Panc1 (cell line): ENCODE results near the gene ZNF235. TPM values are rescaled to one million over a fixed set of nuclear protein-coding genes. Genes with fewer than 3 reads are reported as not detected.

Experiments
- ATAC-seq: fragments of 200-7000 bp; cut with Tn5 transposase; 2 replicates; pipeline ENCODE4 v1.9.1; 2020; ENCODE audit warnings: mild to moderate bottlenecking, moderate library complexity
- Bru-seq: library from RNA; stranded (reverse); fragments of 400-500 nt; gene quantifications from one replicate; lab custom pipeline; 2021; lab: Mats Ljungman, UMichigan
- BruChase-seq, 2 experiments: library from RNA; stranded (reverse); fragments of 400-500 nt; gene quantifications; one replicate each; lab custom pipeline; 2021; lab: Mats Ljungman, UMichigan
- BruUV-seq: library from RNA; stranded (reverse); fragments of 400-500 nt; replicated peaks from 2 replicates; lab custom pipeline; 2021; lab: Mats Ljungman, UMichigan
- CTCF ChIA-PET: fragments of 300-600 bp; sonication (Branson Sonifier 250); formaldehyde crosslinking; loops from one replicate; lab custom pipeline; 2022; ENCODE audit warnings: antibody characterized with exemption; lab: Charles Lee
- POLR2A ChIA-PET: fragments of 300-600 bp; sonication (Branson Sonifier 250); formaldehyde crosslinking; loops from one replicate; lab custom pipeline; 2022; ENCODE audit warnings: antibody characterized with exemption; lab: Charles Lee
- DNase-seq: peaks from one replicate; pipeline ENCODE4 v3.0.0-alpha.2; 2010; ENCODE audit warnings: low read depth, low spot score
- H3K27ac ChIP-seq: 2 replicates; pipeline ENCODE4 v1.5.1; 2011; ENCODE audit warnings: mild to moderate bottlenecking, low read length, inconsistent platforms
- H3K27me3 ChIP-seq: fragments of 200-500 bp; sonication (Bioruptor generic); 2 replicates; pipeline ENCODE4 v1.6.0; 2014; ENCODE audit warnings: low read length, inconsistent platforms; ENCODE audit not compliant: control insufficient read depth, insufficient read depth
- H3K36me3 ChIP-seq: fragments of 200-500 bp; sonication (Bioruptor generic); 2 replicates; pipeline ENCODE4 v1.5.1; 2014; ENCODE audit warnings: inconsistent platforms, mild to moderate bottlenecking, low read length, moderate library complexity; ENCODE audit not compliant: control insufficient read depth, insufficient read depth
- H3K4me1 ChIP-seq: 2 replicates; pipeline ENCODE4 v1.5.1; 2011; ENCODE audit warnings: inconsistent platforms, mild to moderate bottlenecking, low read length, moderate library complexity; ENCODE audit not compliant: control insufficient read depth, insufficient read depth
- H3K4me3 ChIP-seq, 2 experiments: 2 replicates each; pipeline ENCODE4 v1.5.1; 2011 to 2012; ENCODE audit warnings: low read depth in 2 of 2, low read length in 2 of 2, mild to moderate bottlenecking in 2 of 2, inconsistent platforms in 1 of 2, moderate library complexity in 1 of 2
- H3K9me3 ChIP-seq: fragments of 200-500 bp; sonication (Bioruptor generic); 2 replicates; pipeline ENCODE4 v1.5.1; 2014; ENCODE audit warnings: low read depth, mild to moderate bottlenecking, inconsistent platforms, low read length, moderate library complexity; ENCODE audit not compliant: control insufficient read depth, insufficient read depth
- POLR2AphosphoS5 ChIP-seq: IDR thresholded peaks from 2 replicates; pipeline ENCODE4 v1.6.1; 2012; ENCODE audit warnings: mild to moderate bottlenecking, low read depth, low read length, moderate library complexity
- REST ChIP-seq, 2 experiments: IDR thresholded peaks; 2 replicates each; pipeline ENCODE4 v1.6.1; 2011 to 2012; ENCODE audit warnings: low read depth in 2 of 2, control low read depth in 1 of 2, low read length in 1 of 2, mild to moderate bottlenecking in 1 of 2, moderate library complexity in 1 of 2; ENCODE audit not compliant: insufficient read depth in 1 of 2
- SIN3A ChIP-seq: IDR thresholded peaks from 2 replicates; pipeline ENCODE4 v1.6.1; 2012; ENCODE audit warnings: low read depth, mild to moderate bottlenecking, low read length, moderate library complexity, borderline replicate concordance; ENCODE audit not compliant: insufficient read depth
- TCF7L2 ChIP-seq: IDR thresholded peaks from 2 replicates; pipeline ENCODE4 v1.6.1; 2011; ENCODE audit warnings: mild to moderate bottlenecking, low read depth, low read length, inconsistent platforms
- in situ Hi-C: cut with HindIII; loops from 2 replicates; pipeline ENCODE4 v1.10.0; 2016; ENCODE audit warnings: low sequenced_read_pairs, low pct_unique_long_range_greater_than_20kb
- intact Hi-C: fragments of 100-400 bp; cut with micrococcal nuclease; formaldehyde crosslinking; loops from one replicate; pipeline ENCODE4 v1.10.0; 2022; ENCODE audit not compliant: unreplicated experiment
- long read RNA-seq: library from polyadenylated mRNA; unstranded; transcript quantifications from one replicate; pipeline ENCODE4 v2.0.0, GENCODE V29; 2021; ENCODE audit not compliant: unreplicated experiment
- polyA plus RNA-seq: library from polyadenylated mRNA; unstranded; fragments of >200 nt; gene quantifications from one replicate; pipeline ENCODE4 v1.2.1, GENCODE V29; 2012; ENCODE audit warnings: missing spikeins; ENCODE audit not compliant: insufficient read length
- total RNA-seq: library from RNA; stranded (reverse); gene quantifications from one replicate; pipeline ENCODE4 v1.2.1, GENCODE V29; 2021; ENCODE audit not compliant: unreplicated experiment
- TF ChIP-seq, protein P1 (sequence below): fragments of 450-650 bp; IDR thresholded peaks from 2 replicates; pipeline ENCODE4 v1.5.1; 2017; ENCODE audit warnings: mild to moderate bottlenecking

The ZNF235 gene
- total RNA-seq = 5.1 TPM
- 2.8 TPM for polyA plus RNA-seq
- percentile 56 among the genes with signal in this experiment for Bru-seq, nascent RNA
- BruChase-seq, experiment 1, labeled RNA remaining after a 2-hour chase = percentile 70 among the genes with signal in this experiment
- BruChase-seq, experiment 2, labeled RNA remaining after a 6-hour chase = percentile 61 among the genes with signal in this experiment
- long read RNA-seq, partial matches to known transcripts = 0 of 10 reads
- long read RNA-seq, other reads (novel, unspliced or antisense) = 6 of 10 reads

GRCh38 chr19:44304659-44305193, at the start of gene ZNF235:
Gene ZNF235, minus strand, starts transcription at chr19:44305025. Its CDS starts 1,621 bp downstream, at chr19:44303404.
- CTCF ChIA-PET = interaction anchor here (0.6 kb wide), 1 partner anchor 1562 kb away, joined by 3 read pairs; no protein-coding TSS in a partner anchor
- in situ Hi-C loops = no loop called here

DNA sequence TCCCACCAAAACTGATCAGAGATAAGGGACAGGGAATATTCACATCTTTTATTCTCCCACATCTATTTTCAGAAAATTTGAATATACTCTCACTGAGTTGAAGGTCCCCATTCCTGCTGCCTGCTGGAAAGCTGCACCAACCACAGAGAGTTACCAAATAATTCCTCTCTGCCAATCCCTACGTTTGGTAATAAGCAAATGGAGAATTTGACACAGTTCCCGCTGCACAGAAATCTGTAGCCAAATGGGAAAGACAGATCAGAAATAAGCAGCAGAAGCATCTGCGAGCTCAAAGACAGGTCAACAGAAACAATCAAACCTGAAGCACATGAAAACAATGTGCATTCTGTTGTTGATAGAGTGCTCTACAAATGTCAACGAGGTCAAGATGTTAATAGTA, 41.7 kb upstream of the ZNF235 start:
- no peak for DNase-seq
- ChIA-PET CTCF (no interaction called here), POLR2A (no interaction called here)
- in situ Hi-C loops (no loop called here), intact Hi-C loops (no loop called here)
- H3K27me3 ChIP-seq = no peaks in the 10 kb centered on the region
- no peaks in the 10 kb centered on the region for H3K4me1 ChIP-seq
- H3K9me3 ChIP-seq = peaks cover 24% of the 10 kb centered on the region; the same call in 1 of the 2 replicates
- BruUV-seq = no TSS peak
- ATAC-seq = no peak
- no peaks in the 10 kb centered on the region; the same call in 1 of the 2 replicates for H3K36me3 ChIP-seq
- no peak overlapping the region for H3K4me3 ChIP-seq
- TF ChIP-seq POLR2AphosphoS5 (no peak), TCF7L2 (no peak), SIN3A (no peak), REST (IDR thresholded peaks at IDR 0.05; ENCODE audit: insufficient read depth in 1 of 2, low read depth in 2 of 2, low read length in 1 of 2) (no peak)
- TF ChIP-seq, protein P1, sequence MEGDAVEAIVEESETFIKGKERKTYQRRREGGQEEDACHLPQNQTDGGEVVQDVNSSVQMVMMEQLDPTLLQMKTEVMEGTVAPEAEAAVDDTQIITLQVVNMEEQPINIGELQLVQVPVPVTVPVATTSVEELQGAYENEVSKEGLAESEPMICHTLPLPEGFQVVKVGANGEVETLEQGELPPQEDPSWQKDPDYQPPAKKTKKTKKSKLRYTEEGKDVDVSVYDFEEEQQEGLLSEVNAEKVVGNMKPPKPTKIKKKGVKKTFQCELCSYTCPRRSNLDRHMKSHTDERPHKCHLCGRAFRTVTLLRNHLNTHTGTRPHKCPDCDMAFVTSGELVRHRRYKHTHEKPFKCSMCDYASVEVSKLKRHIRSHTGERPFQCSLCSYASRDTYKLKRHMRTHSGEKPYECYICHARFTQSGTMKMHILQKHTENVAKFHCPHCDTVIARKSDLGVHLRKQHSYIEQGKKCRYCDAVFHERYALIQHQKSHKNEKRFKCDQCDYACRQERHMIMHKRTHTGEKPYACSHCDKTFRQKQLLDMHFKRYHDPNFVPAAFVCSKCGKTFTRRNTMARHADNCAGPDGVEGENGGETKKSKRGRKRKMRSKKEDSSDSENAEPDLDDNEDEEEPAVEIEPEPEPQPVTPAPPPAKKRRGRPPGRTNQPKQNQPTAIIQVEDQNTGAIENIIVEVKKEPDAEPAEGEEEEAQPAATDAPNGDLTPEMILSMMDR = no peak
- no peak overlapping the region for H3K27ac ChIP-seq

More at GRCh38 chr19:44304659-44305193, at the start of gene ZNF235:
- Histone ChIP-seq H3K4me1 (no peaks in the 10 kb centered on the region), H3K4me3 (peak within 1 kb of the TSS; percentile 89 to 90), H3K9me3 (no peaks in the 10 kb centered on the region), H3K36me3 (peaks cover 5% of the 10 kb centered on the region), H3K27ac (peak within 1 kb of the TSS; percentile 85), H3K27me3 (no peaks in the 10 kb centered on the region)
- DNase-seq = peak; percentile 67
- intact Hi-C loops = no loop called here
- peak; percentile 100 for ATAC-seq
- TF ChIP-seq, protein P1 = no peak
- TF ChIP-seq TCF7L2 = no peak
- peak; percentile 72; the same call in 1 of the 2 replicates for TF ChIP-seq POLR2AphosphoS5
- TF ChIP-seq SIN3A = 0 out of 2 replicates have a peak, but pooled peaks have one; percentile 68
- no peak for TF ChIP-seq REST (IDR thresholded peaks at IDR 0.05; ENCODE audit: insufficient read depth in 1 of 2, low read depth in 2 of 2, low read length in 1 of 2)
- no TSS peak for BruUV-seq
- POLR2A ChIA-PET = interaction anchor here (0.6 kb wide), 1 partner anchor 93 kb away, joined by 7 read pairs; no protein-coding TSS in a partner anchor
